Stimulated activated CD4-positive, alpha-beta T cell treated with anti-CD3 and anti-CD28 coated beads, Interleukin-2, amount 100 ng/mL, for 4 hours (primary cell): Measurements from ENCODE around the gene SAT1.

Source experiments
- DNase-seq: peaks from one replicate; pipeline ENCODE4 v3.0.0-alpha.2; 2020; ENCODE audit warnings: low read depth

Gene SAT1

DNA sequence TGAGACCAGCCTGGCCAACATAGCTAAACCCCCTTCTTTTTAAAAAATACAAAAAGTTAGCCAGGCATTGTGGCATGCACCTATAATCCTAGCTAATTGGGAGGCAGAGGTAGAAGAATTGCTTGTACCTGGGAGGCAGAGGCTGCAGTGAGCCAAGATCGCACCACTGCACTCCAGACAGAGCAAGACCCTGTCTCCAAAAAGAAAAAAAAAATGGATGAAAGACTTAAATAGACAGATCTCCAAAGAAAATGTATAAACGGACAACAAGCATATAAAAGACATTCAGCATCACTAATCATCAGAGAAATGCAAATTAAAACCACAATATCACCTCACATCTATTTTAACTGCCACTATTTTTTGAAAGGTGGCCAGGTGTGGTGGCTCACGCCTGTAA is 6.6 kb upstream of the SAT1 start:
- no peak for DNase-seq

- no peak for DNase-seq
These were observed 3.9 kb upstream of the SAT1 start for GRCh38 chrX:23779025-23779424.

GRCh38 chrX:23782455-23782854 is 518 bp upstream of the SAT1 start:
- no peak for DNase-seq

DNA sequence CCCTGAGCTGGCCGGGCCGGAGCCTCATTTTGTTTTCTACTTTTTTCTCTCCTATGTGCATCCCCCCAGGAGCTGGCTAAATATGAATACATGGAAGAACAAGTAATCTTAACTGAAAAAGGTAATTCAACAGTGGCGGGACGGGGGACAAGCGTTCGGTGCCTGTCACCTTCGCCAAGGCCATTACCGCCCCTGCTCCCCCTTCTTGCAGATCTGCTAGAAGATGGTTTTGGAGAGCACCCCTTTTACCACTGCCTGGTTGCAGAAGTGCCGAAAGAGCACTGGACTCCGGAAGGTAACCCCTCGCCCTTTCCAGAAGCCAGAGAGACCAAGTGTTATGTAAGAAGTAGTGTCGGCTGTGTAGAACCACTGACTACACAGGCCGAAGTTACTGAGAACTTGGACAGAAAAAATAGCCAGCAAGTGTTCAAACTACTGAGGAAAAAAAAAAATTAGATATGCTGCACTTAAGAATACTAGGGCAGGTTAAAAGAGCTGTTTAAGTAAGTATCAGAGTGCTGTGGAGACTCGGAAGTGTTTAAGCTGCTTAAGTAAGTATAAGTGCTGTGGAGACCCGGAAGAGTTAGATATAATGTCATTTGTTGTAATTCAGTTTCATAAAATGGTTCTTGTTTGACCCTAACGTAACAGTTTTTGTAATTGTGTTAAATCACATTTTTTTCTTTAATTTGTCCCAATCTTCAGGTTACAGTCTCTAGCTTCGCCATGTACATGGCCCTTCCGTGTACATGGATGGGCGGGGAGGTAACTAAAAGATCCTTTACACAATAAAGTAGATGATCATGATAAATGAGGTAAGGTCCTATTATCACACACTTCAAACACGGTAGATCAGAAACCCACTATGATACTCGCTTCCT is 856 bp downstream of the SAT1 start:
- no peak for DNase-seq

- no peak for DNase-seq
These were observed 1.7 kb downstream of the SAT1 start for GRCh38 chrX:23784470-23785331.

- no peak for DNase-seq
These were observed 2.6 kb downstream of the SAT1 start for GRCh38 chrX:23785580-23785979.

- no peak for DNase-seq
These were observed 3.4 kb downstream of the SAT1 start for GRCh38 chrX:23786268-23786815.

DNA sequence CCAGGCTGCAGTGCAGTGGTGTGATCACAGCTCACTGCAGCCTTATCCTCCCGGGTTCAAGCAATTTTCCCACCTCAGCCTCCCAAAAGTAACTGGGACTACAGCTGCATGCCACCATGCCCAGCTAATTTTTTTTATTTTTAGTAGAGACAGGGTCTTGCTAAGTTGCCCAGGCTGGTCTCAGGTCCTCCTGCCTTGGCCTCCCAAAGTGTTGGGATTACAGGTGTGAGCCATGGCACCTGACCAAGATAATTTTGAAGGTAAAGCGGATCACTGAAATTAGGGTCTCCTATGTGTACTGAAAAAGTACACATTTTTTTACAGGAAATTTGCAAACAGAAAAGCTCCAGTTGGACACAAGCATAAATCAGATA is 4.8 kb downstream of the SAT1 start:
- no peak for DNase-seq

- no peak for DNase-seq
These were observed 5.5 kb downstream of the SAT1 start for GRCh38 chrX:23788521-23788920.

- DNase-seq, result no peak
These were observed 6.0 kb downstream of the SAT1 start for GRCh38 chrX:23788946-23789345.

DNA sequence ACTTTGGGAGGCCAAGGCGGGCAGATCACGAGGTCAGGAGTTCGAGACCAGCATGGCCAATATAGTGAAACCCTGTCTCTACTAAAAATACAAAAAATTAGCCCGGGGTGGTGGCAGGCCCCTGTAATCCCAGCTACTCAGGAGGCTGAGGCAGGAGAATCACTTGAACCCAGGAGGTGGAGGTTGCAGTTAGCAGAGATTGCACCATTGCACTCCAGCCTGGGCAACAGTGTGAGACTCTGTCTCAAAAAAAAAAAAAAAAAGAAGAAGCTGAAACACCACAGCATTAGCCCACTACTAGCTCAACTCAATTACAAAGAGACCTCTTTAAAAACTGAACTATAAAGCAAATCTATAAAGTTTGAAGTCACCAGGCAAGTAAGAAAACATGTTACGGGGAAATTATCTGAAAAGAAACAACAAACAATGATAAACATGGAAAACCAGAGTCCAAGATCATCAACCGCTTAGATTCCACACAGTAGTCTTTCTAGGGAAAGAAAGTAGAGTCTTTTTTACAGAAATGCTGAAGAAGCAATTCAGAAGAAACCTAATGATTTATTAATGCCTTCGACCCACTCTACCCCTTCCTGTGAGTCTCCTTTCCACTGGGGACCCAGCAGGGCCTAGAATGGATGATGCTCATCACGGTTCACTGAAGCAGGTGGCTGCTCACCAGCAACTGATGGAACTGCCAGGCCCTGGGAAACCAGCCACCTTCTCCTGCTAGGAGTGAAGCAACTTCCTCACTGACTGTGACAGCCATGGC is 6.6 kb downstream of the SAT1 start:
- no peak for DNase-seq

DNA sequence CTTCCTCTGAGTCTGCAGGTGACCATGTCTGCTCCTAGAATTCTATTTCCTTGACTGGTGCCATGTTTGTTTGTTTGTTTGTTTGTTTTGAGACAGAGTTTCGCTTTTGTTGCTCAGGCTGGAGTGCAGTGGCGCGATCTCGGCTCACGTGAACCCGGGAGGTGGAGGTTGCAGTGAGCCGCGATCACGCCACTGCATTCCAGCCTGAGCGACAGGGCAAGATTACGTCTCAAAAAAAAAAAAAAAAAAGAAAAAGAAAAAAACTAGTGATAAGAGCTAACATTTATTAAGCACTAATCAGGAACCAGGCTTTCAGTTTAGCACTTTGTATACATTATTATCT is 7.2 kb downstream of the SAT1 start:
- no peak for DNase-seq

GRCh38 chrX:23792861-23793553 is 10.0 kb downstream of the SAT1 start:
- DNase-seq, result no peak

- DNase-seq, result no peak
These were observed 12.2 kb downstream of the SAT1 start for GRCh38 chrX:23795221-23795620.

DNA sequence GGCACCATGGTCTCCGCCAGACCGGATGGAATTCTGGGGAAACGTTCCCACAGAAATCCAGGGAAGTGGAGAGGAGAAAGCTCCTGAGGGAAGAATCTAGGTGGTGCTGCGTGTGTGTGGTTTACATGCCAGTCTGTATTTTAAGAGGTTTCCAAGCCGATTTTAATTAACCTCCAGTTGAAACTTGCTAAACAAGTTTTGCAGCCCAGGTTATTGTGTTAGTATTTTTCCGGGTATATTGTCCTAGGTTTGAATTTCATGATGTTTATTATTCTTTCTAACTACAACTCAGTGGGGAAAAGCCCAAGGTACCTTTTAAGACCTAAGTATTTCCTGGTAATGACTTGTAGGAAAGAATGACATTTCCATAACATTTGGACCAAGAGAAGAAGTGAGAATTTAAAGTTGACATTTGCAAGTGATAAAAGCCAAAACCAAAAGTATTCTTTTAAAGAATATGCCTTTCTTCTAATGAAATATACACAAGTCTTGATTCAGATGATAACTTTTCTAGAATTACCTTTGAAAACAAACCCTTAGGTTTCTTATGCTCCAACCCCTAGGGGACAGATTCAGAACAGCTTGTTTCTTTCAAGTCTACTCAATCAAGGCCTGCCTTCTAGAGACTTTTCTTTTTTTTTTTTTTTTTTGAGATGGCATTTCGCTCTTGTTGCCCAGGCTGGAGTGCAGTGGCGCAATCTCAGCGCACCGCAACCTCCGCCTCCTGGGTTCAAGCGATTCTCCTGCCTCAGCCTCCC is 14.6 kb downstream of the SAT1 start:
- DNase-seq, result no peak

GRCh38 chrX:23799469-23800065 is 16.6 kb downstream of the SAT1 start:
- no peak for DNase-seq

DNA sequence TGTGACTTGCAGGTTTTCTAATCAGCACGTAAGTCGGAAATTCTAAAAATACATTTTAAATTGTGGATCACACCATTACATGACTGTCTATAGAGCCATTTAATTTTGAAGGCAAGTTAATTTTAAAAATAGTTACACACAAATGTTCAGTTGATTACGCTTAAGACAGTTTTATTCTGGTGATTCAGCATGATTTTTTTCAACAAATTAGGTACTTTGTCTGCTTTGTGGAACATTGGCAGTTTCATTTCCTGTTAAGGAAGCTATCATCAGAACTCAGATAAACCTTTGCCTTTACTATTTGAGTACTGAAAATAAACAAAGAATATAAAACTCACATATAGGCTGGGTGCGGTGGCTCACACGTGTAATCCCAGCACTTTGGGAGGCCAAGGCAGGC is 19.5 kb downstream of the SAT1 start:
- no peak for DNase-seq

- no peak for DNase-seq
These were observed 21.0 kb downstream of the SAT1 start for GRCh38 chrX:23803931-23804381.

- no peak for DNase-seq
These were observed 21.6 kb downstream of the SAT1 start for GRCh38 chrX:23804578-23804977.

- DNase-seq, result no peak
These were observed 22.4 kb downstream of the SAT1 start for GRCh38 chrX:23805389-23805788.
